ENCODE results near the gene GDI1.
"Not testable (repeated sequence)": the region's sequence is repeated elsewhere in the genome, so short reads cannot be mapped to it uniquely, and the experiment has no call there.

Gene GDI1

GRCh38 chrX:154436983-154437752, at the start of gene GDI1:
GDI1 (plus strand) TSS chrX:154437154; CDS start chrX:154437255, 101 bp downstream.
- DNase-seq: peak; percentile 73

GRCh38 chrX:154388094-154388493, 48.9 kb upstream of the GDI1 start:
- DNase-seq: not testable (repeated sequence)

DNA sequence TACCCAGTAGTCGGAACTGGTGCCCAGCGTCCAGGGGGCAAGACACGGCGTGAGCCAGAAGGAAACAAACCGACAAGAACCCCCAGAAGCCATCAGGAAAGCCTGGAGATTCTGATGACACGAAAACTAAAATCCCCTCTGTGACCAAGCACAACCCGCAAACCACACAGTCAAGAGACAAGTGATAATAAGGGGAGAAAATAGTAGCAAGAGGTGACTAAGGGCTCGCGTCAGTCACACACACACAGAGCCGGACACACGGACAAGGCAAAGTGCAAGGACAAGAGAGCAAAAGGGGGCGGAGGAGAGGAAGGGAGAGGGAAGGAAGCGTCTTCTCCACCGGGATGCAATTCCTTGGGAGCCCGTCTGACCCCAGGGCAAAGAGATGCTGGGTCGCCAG, 48.3 kb upstream of the GDI1 start:
- DNase-seq: not testable (repeated sequence)

- not testable (repeated sequence) for DNase-seq
These were observed 46.9 kb upstream of the GDI1 start for GRCh38 chrX:154389812-154390747.

DNA sequence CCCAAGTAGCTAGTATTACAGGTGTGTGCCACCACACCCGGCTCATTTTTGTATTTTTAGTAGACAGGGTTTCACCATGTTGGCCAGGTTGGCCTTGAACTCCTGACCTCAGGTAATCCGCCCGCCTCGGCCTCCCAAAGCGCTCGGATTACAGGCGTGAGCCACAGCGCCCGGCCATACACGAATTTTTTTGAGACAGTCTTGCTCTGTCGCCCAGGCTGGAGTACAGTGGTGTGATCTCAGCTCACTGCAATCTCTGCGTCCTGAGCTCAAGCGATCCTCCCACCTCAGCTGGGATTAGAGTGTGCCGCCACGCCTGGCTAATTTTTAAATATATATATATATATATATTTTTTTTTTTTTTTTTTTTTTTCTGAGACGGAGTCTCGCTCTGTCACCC, 40.6 kb upstream of the GDI1 start:
- not testable (repeated sequence) for DNase-seq

DNA sequence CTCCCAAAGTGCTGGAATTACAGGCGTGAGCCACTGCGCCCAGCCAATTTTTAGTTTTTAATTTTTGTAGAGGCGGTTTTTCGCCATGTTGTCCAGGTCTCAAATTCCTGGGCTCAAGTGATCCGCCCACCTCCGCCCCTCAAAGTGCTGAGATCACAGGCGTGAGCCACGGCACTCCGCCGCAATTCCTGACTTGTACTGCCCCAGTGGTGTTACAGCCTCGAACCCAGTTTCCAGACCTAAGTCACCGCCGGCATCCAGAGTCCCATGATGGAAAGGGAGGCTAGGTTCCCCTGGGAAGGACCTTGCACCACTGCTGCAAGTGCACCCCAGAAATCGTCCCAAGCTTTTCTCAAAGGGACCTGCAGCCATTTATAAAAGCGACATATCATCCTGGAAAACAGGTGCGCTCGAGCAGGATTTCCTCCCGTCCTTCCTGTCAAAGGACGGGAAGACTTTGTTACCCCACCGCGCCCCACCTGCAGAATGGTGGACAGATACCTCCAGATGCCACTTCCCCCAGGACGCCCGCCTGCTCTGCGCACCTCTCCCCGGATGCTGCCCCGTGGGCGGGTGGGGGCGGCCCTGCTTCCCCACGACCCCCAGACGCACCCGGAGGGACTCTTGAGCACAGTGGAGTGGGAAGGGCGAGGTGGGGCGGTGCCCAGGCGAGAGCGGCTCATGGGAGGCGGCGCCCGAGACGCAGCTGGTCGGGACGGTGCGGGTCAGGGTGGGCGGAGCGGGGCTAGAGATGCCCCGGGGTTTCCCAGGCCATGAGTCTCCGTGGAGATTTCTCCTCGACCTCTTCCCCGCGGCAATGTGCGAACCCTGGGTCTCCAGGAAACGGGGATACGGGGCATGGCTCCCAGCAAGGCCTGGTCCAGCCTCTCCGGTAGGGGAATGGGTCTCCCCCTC, 39.7 kb upstream of the GDI1 start:
- peak; percentile 69 for DNase-seq

GRCh38 chrX:154397888-154398667, 38.9 kb upstream of the GDI1 start, which contains the start of gene RPL10:
RPL10 (plus strand) TSS chrX:154398377; CDS start chrX:154398520, 143 bp downstream.
- peak; percentile 87 for DNase-seq

GRCh38 chrX:154398668-154399526, 38.1 kb upstream of the GDI1 start:
- DNase-seq: peak; percentile 82

DNA sequence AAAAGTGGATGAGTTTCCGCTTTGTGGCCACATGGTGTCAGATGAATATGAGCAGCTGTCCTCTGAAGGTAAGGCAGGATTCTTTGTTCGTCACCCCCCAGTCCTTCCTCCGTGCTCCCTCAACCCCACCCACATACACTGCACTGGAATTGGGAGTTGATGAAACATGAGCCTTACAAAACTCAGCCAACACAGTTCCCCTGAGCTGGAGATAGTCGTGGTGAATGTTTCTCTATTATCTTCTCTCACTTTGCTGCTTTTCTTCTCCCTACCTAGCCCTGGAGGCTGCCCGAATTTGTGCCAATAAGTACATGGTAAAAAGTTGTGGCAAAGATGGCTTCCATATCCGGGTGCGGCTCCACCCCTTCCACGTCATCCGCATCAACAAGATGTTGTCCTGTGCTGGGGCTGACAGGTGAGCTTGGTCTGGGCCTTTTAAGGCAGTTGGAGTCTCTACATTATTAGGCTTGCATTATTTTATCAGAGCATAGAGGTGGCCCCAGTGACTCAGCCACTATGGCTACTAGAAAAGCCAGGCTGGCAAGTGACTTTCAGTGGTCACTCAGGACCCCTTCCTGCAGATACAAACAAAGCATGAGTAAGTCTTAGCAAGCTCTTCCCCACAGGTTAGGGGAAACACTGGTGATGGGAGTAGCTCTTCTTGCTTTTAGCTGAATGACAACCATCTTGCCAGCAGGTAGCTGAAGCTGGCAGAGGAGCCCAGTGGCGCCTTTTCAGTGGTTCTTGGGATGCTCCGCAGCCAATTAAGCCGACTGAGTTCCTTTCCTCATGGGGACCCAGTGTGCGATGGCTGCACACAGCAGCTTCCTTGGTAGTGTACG, 37.2 kb upstream of the GDI1 start:
- DNase-seq: no peak

DNA sequence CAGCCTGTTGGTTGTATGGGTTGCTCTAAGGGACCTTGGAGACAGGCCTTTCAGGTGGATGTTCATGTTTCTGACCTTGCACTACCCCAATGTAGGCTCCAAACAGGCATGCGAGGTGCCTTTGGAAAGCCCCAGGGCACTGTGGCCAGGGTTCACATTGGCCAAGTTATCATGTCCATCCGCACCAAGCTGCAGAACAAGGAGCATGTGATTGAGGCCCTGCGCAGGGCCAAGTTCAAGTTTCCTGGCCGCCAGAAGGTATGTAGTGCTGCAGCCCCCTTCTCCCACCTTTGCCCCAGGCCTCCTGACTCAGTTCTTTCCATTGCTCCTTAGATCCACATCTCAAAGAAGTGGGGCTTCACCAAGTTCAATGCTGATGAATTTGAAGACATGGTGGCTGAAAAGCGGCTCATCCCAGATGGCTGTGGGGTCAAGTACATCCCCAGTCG, 36.6 kb upstream of the GDI1 start:
- not testable (repeated sequence) for DNase-seq

- DNase-seq: no peak
These were observed 35.7 kb upstream of the GDI1 start for GRCh38 chrX:154401045-154401799.

- DNase-seq: no peak
These were observed 34.9 kb upstream of the GDI1 start for GRCh38 chrX:154401918-154402621.

- DNase-seq: no peak
These were observed 34.3 kb upstream of the GDI1 start for GRCh38 chrX:154402622-154403127.

GRCh38 chrX:154403192-154403591, 33.8 kb upstream of the GDI1 start:
- no peak for DNase-seq

- DNase-seq: no peak
These were observed 33.1 kb upstream of the GDI1 start for GRCh38 chrX:154403858-154404257.

- DNase-seq: no peak
These were observed 32.2 kb upstream of the GDI1 start for GRCh38 chrX:154404625-154405192.

DNA sequence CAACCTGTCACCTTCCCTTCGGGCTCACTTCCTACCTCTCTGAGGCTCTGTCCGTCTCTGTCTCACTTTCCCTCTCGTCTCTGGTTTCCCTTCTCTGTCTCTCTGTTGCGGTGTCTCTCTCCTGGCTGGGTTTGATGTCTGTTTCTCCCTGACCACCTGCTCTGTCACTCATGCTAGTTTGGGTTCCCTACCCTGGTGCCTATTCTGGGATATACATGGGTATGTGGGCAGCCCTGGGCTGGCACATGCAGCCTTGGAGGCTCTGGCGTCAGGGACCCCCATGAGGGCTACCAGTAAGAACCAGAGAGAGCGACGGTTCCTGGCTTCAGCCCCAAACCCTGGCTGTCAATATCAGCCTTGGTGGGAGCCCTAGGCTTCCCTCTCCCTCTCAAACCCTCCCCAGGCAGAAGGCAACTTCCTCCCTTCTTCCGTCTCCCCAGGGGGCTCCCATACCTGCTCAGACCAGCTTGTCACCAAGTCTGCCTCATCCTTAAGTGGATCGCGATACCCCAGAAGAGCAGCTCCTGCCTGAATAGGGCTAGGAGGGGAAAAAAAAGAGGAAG, 28.2 kb upstream of the GDI1 start:
- no peak for DNase-seq

All from activated CD4-positive, CD25-positive, alpha-beta regulatory T cell treated with anti-CD3 and anti-CD28 coated beads, Interleukin-2, amount 50 U/mL, for 72 hours (primary cell).